H1 (cell line): Measurements from ENCODE around the gene BHMT.

ENCODE experiments used
- CHD2 ChIP-seq: IDR thresholded peaks from 2 replicates; pipeline ENCODE4 v1.6.1; 2012; ENCODE audit warnings: low read length, improper control_type of control experiment
- GABPA ChIP-seq: IDR thresholded peaks from 2 replicates; pipeline ENCODE4 v1.6.1; 2011; ENCODE audit warnings: mild to moderate bottlenecking, low read length, moderate library complexity, borderline replicate concordance; ENCODE audit not compliant: insufficient read depth
- JUN ChIP-seq: IDR thresholded peaks from 2 replicates; pipeline ENCODE4 v1.6.1; 2011; ENCODE audit warnings: low read depth, mild to moderate bottlenecking, improper control_type of control experiment, low read length
- KDM1A ChIP-seq: fragments of 200-600, 300-600 bp; sonication (generic); IDR thresholded peaks from 2 replicates; pipeline ENCODE4 v1.7.1; 2016; ENCODE audit warnings: mild to moderate bottlenecking, low read length, borderline replicate concordance
- NANOG ChIP-seq: IDR thresholded peaks from 2 replicates; pipeline ENCODE4 v1.6.1; 2011; ENCODE audit warnings: low read length, low read depth, mild to moderate bottlenecking, inconsistent platforms; ENCODE audit not compliant: insufficient read depth, poor library complexity, severe bottlenecking
- NRF1 ChIP-seq: IDR thresholded peaks from 2 replicates; pipeline ENCODE4 v1.6.1; 2011; ENCODE audit warnings: mild to moderate bottlenecking, low read depth, low read length, improper control_type of control experiment
- SIX5 ChIP-seq: IDR thresholded peaks from 2 replicates; pipeline ENCODE4 v1.6.1; 2011; ENCODE audit warnings: mild to moderate bottlenecking, low read depth, low read length
- TF ChIP-seq, protein P1 (sequence below), 3 experiments: IDR thresholded peaks; 1 replicate in 2 of 3; 2 replicates in 1 of 3; pipeline versions ENCODE4 v1.5.1 to v1.6.1; 2011; ENCODE audit warnings: low read length in 3 of 3, mild to moderate bottlenecking in 3 of 3, inconsistent platforms in 2 of 3, low read depth in 1 of 3, moderate library complexity in 1 of 3; ENCODE audit not compliant: insufficient read depth in 1 of 3; ENCODE audit errors: control extremely low read depth in 1 of 3
- TF ChIP-seq, protein P2 (sequence below): IDR thresholded peaks from 2 replicates; pipeline ENCODE4 v1.6.1; 2011; ENCODE audit warnings: low read length, improper control_type of control experiment

DNA sequence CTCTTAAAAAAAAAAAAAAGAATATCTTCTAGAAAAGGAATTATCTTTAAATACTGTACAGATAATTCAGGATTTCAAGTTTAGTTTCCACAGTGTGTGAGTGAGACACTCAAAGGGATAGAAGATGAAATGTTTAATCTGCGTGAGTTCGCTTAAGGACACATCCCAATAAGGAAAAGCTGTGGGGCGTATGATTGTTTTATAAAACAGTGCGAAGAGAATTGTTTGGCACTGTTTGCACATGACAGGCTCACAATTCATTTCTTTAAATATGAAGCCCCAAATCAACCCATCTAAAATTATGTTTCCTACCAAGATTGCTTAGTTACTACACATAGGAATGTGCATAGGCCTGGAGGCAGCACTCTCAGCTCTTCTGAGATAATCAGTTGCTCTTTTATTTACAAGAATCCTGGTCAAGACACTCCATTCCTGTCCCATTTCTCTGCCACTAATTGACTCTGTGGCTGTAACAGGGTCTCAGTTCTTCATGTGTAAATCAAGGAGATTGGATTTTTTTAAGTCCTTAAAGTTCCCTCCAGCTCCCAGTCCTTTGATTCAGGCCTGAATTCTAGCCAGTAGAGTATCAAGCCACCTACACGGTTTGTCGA, 60.1 kb downstream of the BHMT start:
- TF ChIP-seq, protein P1, sequence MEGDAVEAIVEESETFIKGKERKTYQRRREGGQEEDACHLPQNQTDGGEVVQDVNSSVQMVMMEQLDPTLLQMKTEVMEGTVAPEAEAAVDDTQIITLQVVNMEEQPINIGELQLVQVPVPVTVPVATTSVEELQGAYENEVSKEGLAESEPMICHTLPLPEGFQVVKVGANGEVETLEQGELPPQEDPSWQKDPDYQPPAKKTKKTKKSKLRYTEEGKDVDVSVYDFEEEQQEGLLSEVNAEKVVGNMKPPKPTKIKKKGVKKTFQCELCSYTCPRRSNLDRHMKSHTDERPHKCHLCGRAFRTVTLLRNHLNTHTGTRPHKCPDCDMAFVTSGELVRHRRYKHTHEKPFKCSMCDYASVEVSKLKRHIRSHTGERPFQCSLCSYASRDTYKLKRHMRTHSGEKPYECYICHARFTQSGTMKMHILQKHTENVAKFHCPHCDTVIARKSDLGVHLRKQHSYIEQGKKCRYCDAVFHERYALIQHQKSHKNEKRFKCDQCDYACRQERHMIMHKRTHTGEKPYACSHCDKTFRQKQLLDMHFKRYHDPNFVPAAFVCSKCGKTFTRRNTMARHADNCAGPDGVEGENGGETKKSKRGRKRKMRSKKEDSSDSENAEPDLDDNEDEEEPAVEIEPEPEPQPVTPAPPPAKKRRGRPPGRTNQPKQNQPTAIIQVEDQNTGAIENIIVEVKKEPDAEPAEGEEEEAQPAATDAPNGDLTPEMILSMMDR (IDR thresholded peaks at IDR 0.05; ENCODE audit: control extremely low read depth in 1 of 3, insufficient read depth in 1 of 3, low read depth in 1 of 3, low read length in 3 of 3), result no peak
- TF ChIP-seq NRF1 (no peak), SIX5 (no peak), GABPA (no peak), CHD2 (no peak), NANOG (no peak), KDM1A (no peak), JUN (no peak)
- TF ChIP-seq, protein P2, sequence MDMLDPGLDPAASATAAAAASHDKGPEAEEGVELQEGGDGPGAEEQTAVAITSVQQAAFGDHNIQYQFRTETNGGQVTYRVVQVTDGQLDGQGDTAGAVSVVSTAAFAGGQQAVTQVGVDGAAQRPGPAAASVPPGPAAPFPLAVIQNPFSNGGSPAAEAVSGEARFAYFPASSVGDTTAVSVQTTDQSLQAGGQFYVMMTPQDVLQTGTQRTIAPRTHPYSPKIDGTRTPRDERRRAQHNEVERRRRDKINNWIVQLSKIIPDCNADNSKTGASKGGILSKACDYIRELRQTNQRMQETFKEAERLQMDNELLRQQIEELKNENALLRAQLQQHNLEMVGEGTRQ, result no peak
